Suprapubic skin (tissue), 4 donors: Measurements from ENCODE around the gene FER. TPM values are rescaled to one million over a fixed set of nuclear protein-coding genes. Genes with fewer than 3 reads are reported as not detected.
A peak's percentile ranks its signal among the peaks of the same experiment; 100 is the strongest.

Experiments
- DNase-seq, 2 donors: peaks; one replicate each; pipeline ENCODE4 v3.0.0-alpha.2; 2019; ENCODE audit warnings: low spot score in 2 of 2
- H3K27ac ChIP-seq: fragments of 200-600 bp; sonication (generic); one replicate; pipeline ENCODE4 v1.5.1; 2019
- H3K27me3 ChIP-seq: fragments of 200-600 bp; sonication (generic); one replicate; pipeline ENCODE4 v1.5.1; 2019
- H3K36me3 ChIP-seq: fragments of 200-600 bp; sonication (generic); one replicate; pipeline ENCODE4 v1.5.1; 2019
- H3K4me1 ChIP-seq: fragments of 200-600 bp; sonication (generic); one replicate; pipeline ENCODE4 v1.5.1; 2019
- H3K4me3 ChIP-seq: fragments of 200-600 bp; sonication (generic); one replicate; pipeline ENCODE4 v1.5.1; 2019; ENCODE audit warnings: mild to moderate bottlenecking
- H3K9me3 ChIP-seq: fragments of 200-600 bp; sonication (generic); one replicate; pipeline ENCODE4 v1.5.1; 2019
- CTCF ChIP-seq, 2 donors: fragments of 200-600 bp in 1 of 2; fragments of 450-650 bp in 1 of 2; sonication (generic) in 1 of 2; IDR thresholded peaks; one replicate each; pipeline ENCODE4 v1.5.1; 2016 to 2019; ENCODE audit warnings: antibody characterized with exemption in 2 of 2, mild to moderate bottlenecking in 1 of 2, moderate library complexity in 1 of 2
- EP300 ChIP-seq: sonication (generic); formaldehyde crosslinking; IDR thresholded peaks from one replicate; pipeline ENCODE4 v1.6.1; 2017; ENCODE audit warnings: antibody characterized with exemption
- POLR2A ChIP-seq, 2 donors: fragments of 450-650 bp; IDR thresholded peaks; one replicate each; pipeline ENCODE4 v1.6.1; 2017; ENCODE audit warnings: antibody characterized with exemption in 2 of 2, mild to moderate bottlenecking in 2 of 2, moderate library complexity in 2 of 2
- POLR2AphosphoS5 ChIP-seq, 3 donors: sonication (generic); formaldehyde crosslinking; IDR thresholded peaks; one replicate each; pipeline ENCODE4 v1.6.1; 2017; ENCODE audit warnings: antibody characterized with exemption in 3 of 3
- WGBS: methylation state at CpG from one replicate; pipeline ENCODE4 v1.1.5; 2018; 5-methylcytosine and 5-hydroxymethylcytosine counted together
- total RNA-seq, 4 donors: library from RNA; depleted of rRNA; stranded (reverse); fragments of >200 nt; gene quantifications; one replicate each; pipeline ENCODE4 v1.1.0, GENCODE V29; 2016

FER gene
- total RNA-seq, 4 donors from 2014 or later = 16.1 to 29.9 (median 23.3) TPM

- 78% methylated on average over 3 of the region's 3 CpGs for WGBS
- TF ChIP-seq POLR2AphosphoS5 (IDR thresholded peaks at IDR 0.05) (no peak), CTCF (IDR thresholded peaks at IDR 0.05) (no peak), POLR2A (IDR thresholded peaks at IDR 0.05) (no peak), EP300 (no peak)
Observed at GRCh38 chr5:108711898-108712297, 35.8 kb upstream of the FER start.

GRCh38 chr5:108715408-108715807 lies 32.3 kb upstream of the FER start:
- no peaks in the 10 kb centered on the region for H3K27me3 ChIP-seq
- no peaks in the 10 kb centered on the region for H3K4me1 ChIP-seq
- H3K4me3 ChIP-seq = no peak overlapping the region
- DNase-seq = no peak
- no peaks in the 10 kb centered on the region for H3K9me3 ChIP-seq
- no peaks in the 10 kb centered on the region for H3K36me3 ChIP-seq
- no peak overlapping the region for H3K27ac ChIP-seq
- TF ChIP-seq CTCF (IDR thresholded peaks at IDR 0.05) = no peak
- no peak for TF ChIP-seq POLR2A (IDR thresholded peaks at IDR 0.05)
- no peak for TF ChIP-seq EP300
- TF ChIP-seq POLR2AphosphoS5 (IDR thresholded peaks at IDR 0.05) = no peak
- WGBS = 92% methylated on average over 3 of the region's 3 CpGs

More at GRCh38 chr5:108711898-108712297, 35.8 kb upstream of the FER start:
- Histone ChIP-seq H3K27me3 (no peaks in the 10 kb centered on the region), H3K36me3 (no peaks in the 10 kb centered on the region), H3K4me1 (no peaks in the 10 kb centered on the region), H3K4me3 (no peak overlapping the region), H3K27ac (no peak overlapping the region), H3K9me3 (no peaks in the 10 kb centered on the region)
- no peak for DNase-seq

GRCh38 chr5:108720391-108720790 lies 27.3 kb upstream of the FER start:
- no peaks in the 10 kb centered on the region for H3K4me1 ChIP-seq
- H3K9me3 ChIP-seq = no peaks in the 10 kb centered on the region
- H3K4me3 ChIP-seq = no peak overlapping the region
- DNase-seq = no peak
- no peak for TF ChIP-seq CTCF (IDR thresholded peaks at IDR 0.05)
- no peak for TF ChIP-seq POLR2AphosphoS5 (IDR thresholded peaks at IDR 0.05)
- no peak for TF ChIP-seq EP300
- no peak for TF ChIP-seq POLR2A (IDR thresholded peaks at IDR 0.05)
- no peaks in the 10 kb centered on the region for H3K36me3 ChIP-seq
- no peak overlapping the region for H3K27ac ChIP-seq
- no peaks in the 10 kb centered on the region for H3K27me3 ChIP-seq

GRCh38 chr5:108726446-108727235 lies 21.1 kb upstream of the FER start:
- DNase-seq = no peak
- H3K4me1 ChIP-seq = peaks cover 29% of the 10 kb centered on the region
- no peaks in the 10 kb centered on the region for H3K27me3 ChIP-seq
- H3K9me3 ChIP-seq = no peaks in the 10 kb centered on the region
- H3K4me3 ChIP-seq = peak overlapping the region; percentile 71
- peak overlapping the region; percentile 96 for H3K27ac ChIP-seq
- TF ChIP-seq POLR2AphosphoS5 (IDR thresholded peaks at IDR 0.05) (no peak), POLR2A (IDR thresholded peaks at IDR 0.05) (no peak), EP300 (no peak), CTCF (IDR thresholded peaks at IDR 0.05) (no peak)
- 64% methylated on average over 6 of the region's 6 CpGs for WGBS
- H3K36me3 ChIP-seq = no peaks in the 10 kb centered on the region

- Histone ChIP-seq H3K4me3 (peak overlapping the region; percentile 71), H3K27ac (peak overlapping the region; percentile 96), H3K4me1 (peaks cover 29% of the 10 kb centered on the region), H3K27me3 (no peaks in the 10 kb centered on the region), H3K9me3 (no peaks in the 10 kb centered on the region), H3K36me3 (no peaks in the 10 kb centered on the region)
- TF ChIP-seq POLR2AphosphoS5 (IDR thresholded peaks at IDR 0.05) (no peak), POLR2A (IDR thresholded peaks at IDR 0.05) (no peak), EP300 (no peak), CTCF (IDR thresholded peaks at IDR 0.05) (no peak)
- DNase-seq = peak in 1 of 2 donors; percentile 70
- WGBS = 15% methylated on average over 8 of the region's 8 CpGs
Observed at GRCh38 chr5:108727236-108727650, 20.5 kb upstream of the FER start.
